K562 (cell line): ENCODE results near the gene RNF151. TPM values are rescaled to one million over a fixed set of nuclear protein-coding genes. Genes with fewer than 3 reads are reported as not detected.

Experiments used
- ATF2 ChIP-seq: sonication (generic); formaldehyde crosslinking; IDR thresholded peaks from 2 replicates; pipeline ENCODE4 v1.8.1; 2022; ENCODE audit warnings: missing genetic modification reagents
- BRF1 ChIP-seq: IDR thresholded peaks from 3 replicates; pipeline ENCODE4 v1.6.1; 2011; ENCODE audit warnings: borderline replicate concordance, mild to moderate bottlenecking; ENCODE audit not compliant: insufficient read length; ENCODE audit errors: extremely low read depth
- CREB3 ChIP-seq: fragments of 450-650 bp; conservative IDR thresholded peaks from 2 replicates; pipeline ENCODE4 v1.6.1; 2016; ENCODE audit warnings: missing genetic modification characterization, low read depth, mild to moderate bottlenecking, missing compliant biosample characterization, moderate library complexity
- GTF3C2 ChIP-seq: IDR thresholded peaks from 3 replicates; pipeline ENCODE4 v1.6.1; 2011; ENCODE audit warnings: borderline replicate concordance, mild to moderate bottlenecking, moderate library complexity; ENCODE audit not compliant: insufficient read length; ENCODE audit errors: extremely low read depth
- HMG20A ChIP-seq: fragments of 450-650 bp; formaldehyde crosslinking; conservative IDR thresholded peaks from 2 replicates; pipeline ENCODE4 v1.4.0; 2020; ENCODE audit warnings: mild to moderate bottlenecking, mixed read lengths
- HMGN3 ChIP-seq: IDR thresholded peaks from 2 replicates; pipeline ENCODE4 v1.6.1; 2011; ENCODE audit warnings: borderline replicate concordance, low read depth, mild to moderate bottlenecking, mixed read lengths, low read length; ENCODE audit not compliant: insufficient read length; ENCODE audit errors: extremely low read depth
- KLF1 ChIP-seq: fragments of 450-650 bp; IDR thresholded peaks from 2 replicates; pipeline ENCODE4 v1.6.1; 2016; ENCODE audit warnings: missing genetic modification characterization, missing compliant biosample characterization
- PCBP2 ChIP-seq: fragments of 200-400 bp; formaldehyde crosslinking; IDR thresholded peaks from 2 replicates; pipeline ENCODE4 v1.6.1; 2018; ENCODE audit warnings: low read length, low read depth, mild to moderate bottlenecking, moderate library complexity; ENCODE audit not compliant: poor library complexity, severe bottlenecking
- SAP30 ChIP-seq: fragments of 200-600 bp; sonication (generic); IDR thresholded peaks from 2 replicates; pipeline ENCODE4 v1.6.1; 2012; ENCODE audit warnings: borderline replicate concordance, low read depth, mild to moderate bottlenecking, moderate library complexity, low read length, control low read depth, inconsistent platforms; ENCODE audit not compliant: insufficient read depth, poor library complexity, severe bottlenecking
- ZBTB1 ChIP-seq: sonication (generic); formaldehyde crosslinking; IDR thresholded peaks from 2 replicates; pipeline ENCODE4 v1.8.1; 2023; ENCODE audit warnings: missing genetic modification reagents, low read depth, mild to moderate bottlenecking, borderline replicate concordance
- ZHX1 ChIP-seq: fragments of 150-350 bp; conservative IDR thresholded peaks from 2 replicates; pipeline ENCODE4 v1.6.1; 2014; ENCODE audit warnings: low read length
- ZNF511 ChIP-seq: sonication (generic); formaldehyde crosslinking; IDR thresholded peaks from 2 replicates; pipeline ENCODE4 v1.8.0; 2022; ENCODE audit warnings: mild to moderate bottlenecking, missing genetic modification reagents
- ZNF57 ChIP-seq: fragments of 450-650 bp; formaldehyde crosslinking; IDR thresholded peaks from 2 replicates; pipeline ENCODE4 v1.4.0; 2020; ENCODE audit warnings: mild to moderate bottlenecking, moderate library complexity
- ZNF655 ChIP-seq: fragments of 250-450 bp; sonication (Bioruptor Pico); IDR thresholded peaks from 2 replicates; pipeline ENCODE4 v1.5.0; 2021
- polyA plus RNA-seq, 8 experiments: library from polyadenylated mRNA; depleted of rRNA in 4 of 8; stranded (reverse) in 5 of 8; unstranded in 3 of 8; fragments of >200 nt; fragmentation: Nextera tagmentation in 2 of 8; fragmentation: Illumina TruSeq in 1 of 8; extraction: Ambion mirVana in 2 of 8; extraction: Trizol in 1 of 8; gene quantifications; 2 replicates each; pipeline versions ENCODE4 v1.2.1 to v1.2.3, GENCODE V29; 2011 to 2014; ENCODE audit warnings: inconsistent platforms in 1 of 8, missing spikeins in 1 of 8
- total RNA-seq, 7 experiments: library from RNA; depleted of rRNA in 6 of 7; stranded (reverse); fragments of >200 nt in 6 of 7; fragmentation: Illumina TruSeq in 2 of 7; extraction: Trizol in 2 of 7; gene quantifications; 2 replicates each; pipeline versions ENCODE4 v1.2.1 to v1.2.3, GENCODE V29; 2011 to 2021; ENCODE audit warnings: low replicate concordance in 1 of 7

RNF151 gene
- total and polyA plus RNA-seq, 9 of the 15 experiments (the other 6 are each of a cell fraction or from before 2014, with no cell fraction given): not detected

GRCh38 chr16:1991948-1992703, 25.5 kb downstream of the RNF151 start (continued):
- no peak for TF ChIP-seq ZBTB1
- no peak for TF ChIP-seq GTF3C2
- TF ChIP-seq ZHX1: no peak
- TF ChIP-seq PCBP2: no peak
- no peak for TF ChIP-seq SAP30
- no peak for TF ChIP-seq BRF1
- peak; percentile 82 for TF ChIP-seq ZNF511 (CRISPR knock-in tag)
- no peak for TF ChIP-seq KLF1 (tag)
- TF ChIP-seq CREB3: peak; percentile 72; the same call in 1 of the 2 replicates
- no peak for TF ChIP-seq HMG20A (CRISPR knock-in tag)
- no peak for TF ChIP-seq ZNF655
- no peak for TF ChIP-seq ATF2
- no peak for TF ChIP-seq ZNF57 (CRISPR knock-in tag)
- no peak for TF ChIP-seq HMGN3
